GM19240 (cell line): ENCODE data around the gene CATSPER1.
A peak's percentile ranks its signal among the peaks of the same experiment; 100 is the strongest.
"Not testable (repeated sequence)": the region's sequence is repeated elsewhere in the genome, so short reads cannot be mapped to it uniquely, and the experiment has no call there.

Experiments
- DNase-seq: peaks from one replicate; pipeline ENCODE4 v3.0.0; 2011; ENCODE audit warnings: low spot score; ENCODE audit not compliant: insufficient read length

The CATSPER1 gene

GRCh38 chr11:66051766-66052663, 25.7 kb upstream of the CATSPER1 start, which contains the start of gene SF3B2:
TSS of gene SF3B2 (plus strand) at chr11:66052364. CDS start at chr11:66052385, 21 bp downstream.
- DNase-seq, result peak; percentile 91

- no peak for DNase-seq
Measured at GRCh38 chr11:66051371-66051765, 25.1 kb upstream of the CATSPER1 start.

- no peak for DNase-seq
Measured at GRCh38 chr11:66050581-66051231, 24.4 kb upstream of the CATSPER1 start.

DNA sequence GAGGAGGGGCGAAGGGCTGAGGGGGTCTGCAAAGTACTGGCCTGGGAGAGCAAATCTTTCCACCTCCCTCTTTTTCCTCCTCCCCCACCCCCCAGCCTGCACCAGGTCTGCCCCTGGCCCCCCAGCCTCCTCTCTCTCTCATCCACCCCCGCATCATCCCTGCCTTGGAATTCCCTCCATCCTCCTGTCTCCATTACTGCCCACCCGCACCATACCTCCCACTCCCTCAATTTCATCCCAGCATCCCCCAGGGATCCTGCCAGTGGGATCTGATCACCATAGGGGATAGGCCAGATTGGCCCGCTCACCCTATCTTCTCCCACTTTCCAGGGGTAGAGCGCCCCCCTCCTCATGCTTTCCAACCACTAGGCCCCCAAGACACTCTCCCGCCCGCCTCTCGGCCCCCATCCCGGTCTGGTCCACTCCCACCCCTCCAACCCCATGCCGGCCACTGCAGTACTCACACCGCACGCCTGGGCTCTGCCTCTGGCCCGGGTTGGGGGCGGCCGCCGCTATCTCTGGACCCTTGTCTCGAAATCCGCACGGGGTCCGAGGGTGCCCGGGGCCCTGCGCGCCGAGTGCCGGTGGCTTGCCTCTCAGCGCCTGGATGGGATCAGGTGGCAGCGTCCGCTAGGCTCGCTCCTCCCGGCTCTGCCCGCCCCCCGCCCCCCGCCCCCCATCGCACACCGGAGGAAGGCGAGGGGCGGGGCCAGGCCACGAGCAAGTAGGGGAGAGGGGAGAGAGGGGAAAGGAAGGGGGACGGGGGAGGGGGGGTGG, 22.5 kb upstream of the CATSPER1 start, which contains the start of gene GAL3ST3:
GAL3ST3 (minus strand) TSS at position 615 of the 777 bp plus-strand sequence. CDS start 3,746 bp downstream, outside the sequence.
- no peak for DNase-seq

DNA sequence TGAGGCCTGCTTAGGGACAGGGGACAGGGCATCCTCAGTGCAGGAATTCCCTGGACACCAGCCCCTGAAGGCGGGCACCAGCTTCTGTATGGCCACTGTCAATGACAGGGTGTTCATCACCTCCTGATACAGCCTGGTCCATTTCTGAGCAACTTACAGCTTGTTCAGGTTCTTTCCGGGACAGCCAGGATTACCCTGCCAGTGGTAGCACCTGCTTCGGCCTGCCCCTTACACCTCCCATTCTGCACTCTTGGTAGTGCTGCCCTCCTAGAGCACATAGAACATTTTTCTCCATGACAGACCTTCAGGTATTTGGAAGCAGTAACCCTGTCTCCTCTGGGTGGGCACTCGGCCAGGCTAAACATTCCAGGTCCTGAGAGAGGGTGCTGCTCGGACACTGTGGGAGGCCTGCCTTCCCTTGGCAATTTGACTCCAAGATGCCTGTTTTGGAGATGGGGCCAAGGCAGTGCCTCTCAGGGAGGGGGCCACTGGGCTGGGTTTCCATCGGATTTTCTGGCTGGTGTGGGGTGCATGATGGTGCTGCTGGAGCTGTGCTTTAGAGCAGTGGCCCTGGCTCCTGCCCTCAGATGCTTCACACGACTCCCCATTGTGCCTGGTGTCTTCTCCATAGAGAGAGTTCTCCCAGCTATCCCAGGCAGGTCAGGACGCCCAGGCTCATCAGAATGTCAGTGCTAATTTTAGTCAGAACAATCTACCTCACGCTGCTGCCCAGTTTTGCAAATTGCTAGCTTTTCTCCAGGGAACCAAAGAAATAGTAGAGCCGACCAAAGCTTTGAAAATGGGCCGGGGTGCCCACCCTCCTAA, 21.5 kb upstream of the CATSPER1 start:
- DNase-seq, result no peak

GRCh38 chr11:66046901-66047300, 20.6 kb upstream of the CATSPER1 start:
- no peak for DNase-seq

DNA sequence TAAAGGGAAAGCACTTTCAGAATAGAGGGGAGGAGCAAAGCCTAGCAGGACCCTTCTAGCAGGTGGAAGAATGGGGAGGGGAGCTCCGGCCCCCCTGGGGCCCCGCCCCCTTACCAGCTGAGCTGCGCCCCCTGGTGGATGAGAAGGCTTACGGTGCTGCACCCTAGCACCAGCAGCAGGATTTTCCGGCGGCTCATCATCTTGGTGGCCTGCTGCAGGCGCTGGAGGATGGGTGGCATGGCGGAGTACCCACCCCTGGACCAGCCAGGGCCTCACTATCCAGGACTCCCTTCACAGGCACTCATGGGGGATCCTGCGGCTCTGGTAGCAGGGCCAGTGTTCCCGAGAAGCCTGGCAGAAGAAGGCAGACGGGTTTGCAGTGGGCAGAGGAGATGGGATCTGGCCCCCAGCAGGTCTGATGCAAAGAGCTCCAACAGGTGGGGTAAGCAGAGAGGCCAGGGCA, 18.9 kb upstream of the CATSPER1 start:
- DNase-seq, result peak; percentile 95

- no peak for DNase-seq
Measured at GRCh38 chr11:66044757-66045156, 18.5 kb upstream of the CATSPER1 start.

- no peak for DNase-seq
Measured at GRCh38 chr11:66042996-66043906, 17.0 kb upstream of the CATSPER1 start.

- DNase-seq, result no peak
Measured at GRCh38 chr11:66042227-66042995, 16.1 kb upstream of the CATSPER1 start.

DNA sequence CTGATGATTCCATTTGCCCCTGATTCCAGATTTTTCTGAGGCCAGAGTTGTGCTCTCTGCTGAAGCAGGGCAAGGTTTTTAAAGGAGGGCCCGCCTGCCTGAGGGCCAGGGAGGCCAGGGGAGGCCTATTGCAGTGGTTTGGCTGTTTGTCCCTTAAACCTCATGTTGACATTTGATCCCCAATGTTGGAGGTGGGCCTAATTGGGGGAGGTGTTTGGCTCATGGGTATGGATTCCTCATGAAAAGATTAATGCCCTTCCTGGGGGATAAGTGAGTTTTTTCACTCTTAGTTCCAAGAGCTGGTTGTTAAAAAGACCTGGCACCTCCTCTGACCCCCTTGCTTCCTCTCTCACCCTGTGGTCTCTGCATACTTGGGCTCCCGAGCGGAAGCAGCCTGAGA, 13.5 kb upstream of the CATSPER1 start:
- no peak for DNase-seq

GRCh38 chr11:66037327-66037726, 11.0 kb upstream of the CATSPER1 start:
- DNase-seq, result no peak

- no peak for DNase-seq
Measured at GRCh38 chr11:66036334-66036710, 10.0 kb upstream of the CATSPER1 start.

DNA sequence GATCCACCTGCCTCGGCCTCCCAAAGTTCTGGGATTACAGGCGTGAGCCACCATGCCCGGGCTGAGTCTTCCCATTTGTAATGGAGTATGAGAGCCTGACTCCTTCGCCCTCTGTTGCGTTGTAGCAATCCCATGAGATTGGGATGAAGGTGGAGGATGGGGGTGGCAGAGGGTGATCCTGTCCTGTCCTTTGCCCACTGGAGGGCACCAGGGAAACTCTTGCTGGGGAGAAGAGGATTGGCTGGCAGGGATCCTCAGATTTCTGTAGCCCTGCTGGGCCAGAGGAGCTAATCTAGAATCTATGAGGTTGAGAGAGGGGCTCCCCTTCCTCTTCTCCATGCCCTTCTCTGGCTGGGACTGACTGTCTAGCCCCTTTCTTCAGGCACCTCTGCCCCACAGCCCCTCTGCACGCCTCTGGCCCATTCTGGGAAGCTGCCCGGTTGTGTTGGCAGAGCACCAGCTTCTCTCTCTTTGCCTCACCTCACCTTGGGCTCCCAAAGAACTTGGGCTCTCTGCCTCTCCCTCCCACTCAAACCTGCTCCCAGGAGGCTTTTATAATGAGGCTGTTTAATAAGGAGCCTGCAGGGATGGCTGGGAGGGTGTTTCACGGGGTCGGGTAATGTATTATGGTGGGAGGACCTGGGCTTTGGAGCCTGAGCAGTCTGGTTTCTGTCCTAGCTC, 9.5 kb upstream of the CATSPER1 start:
- no peak for DNase-seq

GRCh38 chr11:66032957-66033735, 6.9 kb upstream of the CATSPER1 start:
- DNase-seq, result no peak

- not testable (repeated sequence) for DNase-seq
Measured at GRCh38 chr11:66023186-66023440, 3.2 kb downstream of the CATSPER1 start.

- DNase-seq, result peak; percentile 85
Measured at GRCh38 chr11:66022401-66023185, 3.7 kb downstream of the CATSPER1 start.
